T-helper 9 cell (primary cell): ENCODE results near the gene POLG2.
"Not testable (repeated sequence)": the region's sequence is repeated elsewhere in the genome, so short reads cannot be mapped to it uniquely, and the experiment has no call there.

Experiments used
- DNase-seq: peaks from one replicate; pipeline ENCODE4 v3.0.0-alpha.2; 2020

The POLG2 gene

GRCh38 chr17:64439521-64439920 lies 57.3 kb downstream of the POLG2 start:
- DNase-seq = not testable (repeated sequence)

- no peak for DNase-seq
Measured at GRCh38 chr17:64437944-64438525, 58.8 kb downstream of the POLG2 start.

DNA sequence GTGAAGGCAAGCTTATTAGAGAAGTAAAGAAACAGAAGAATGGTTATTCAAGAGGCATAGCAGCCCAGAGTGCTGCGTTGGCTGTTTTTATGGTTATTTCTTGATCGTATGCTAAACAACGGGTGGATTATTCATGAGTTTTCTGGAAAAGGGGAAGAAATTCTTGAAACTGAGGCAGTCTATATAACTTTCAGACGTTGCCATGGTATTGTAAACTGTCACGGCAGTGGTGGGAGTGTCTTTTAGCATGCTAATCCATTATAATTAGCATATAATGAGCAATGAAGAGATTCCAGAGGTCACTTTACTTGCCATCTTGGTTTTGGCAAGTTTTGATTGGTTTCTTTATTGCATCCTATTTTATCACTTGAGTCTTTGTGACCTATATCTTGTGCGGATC lies 65.3 kb downstream of the POLG2 start:
- no peak for DNase-seq

GRCh38 chr17:64430036-64430435 lies 66.8 kb downstream of the POLG2 start:
- DNase-seq = not testable (repeated sequence)

GRCh38 chr17:64428406-64428805 lies 68.4 kb downstream of the POLG2 start:
- no peak for DNase-seq
